ENCODE measurements around the gene CHN1.

GRCh38 chr2:174772472-174772801 is 232.7 kb downstream of the CHN1 start:
- TF ChIP-seq CTCF (IDR thresholded peaks at IDR 0.05) (no peak), POLR2A (IDR thresholded peaks at IDR 0.05) (no peak)
